Suprapubic skin (tissue), 4 donors: ENCODE measurements around the gene CDA. TPM values are rescaled to one million over a fixed set of nuclear protein-coding genes. Genes with fewer than 3 reads are reported as not detected.

Experiments
- DNase-seq, 2 donors: peaks; one replicate each; pipeline ENCODE4 v3.0.0-alpha.2; 2019; ENCODE audit warnings: low spot score in 2 of 2
- H3K27ac ChIP-seq: fragments of 200-600 bp; sonication (generic); one replicate; pipeline ENCODE4 v1.5.1; 2019
- H3K27me3 ChIP-seq: fragments of 200-600 bp; sonication (generic); one replicate; pipeline ENCODE4 v1.5.1; 2019
- H3K36me3 ChIP-seq: fragments of 200-600 bp; sonication (generic); one replicate; pipeline ENCODE4 v1.5.1; 2019
- H3K4me1 ChIP-seq: fragments of 200-600 bp; sonication (generic); one replicate; pipeline ENCODE4 v1.5.1; 2019
- H3K4me3 ChIP-seq: fragments of 200-600 bp; sonication (generic); one replicate; pipeline ENCODE4 v1.5.1; 2019; ENCODE audit warnings: mild to moderate bottlenecking
- H3K9me3 ChIP-seq: fragments of 200-600 bp; sonication (generic); one replicate; pipeline ENCODE4 v1.5.1; 2019
- CTCF ChIP-seq, 2 donors: fragments of 200-600 bp in 1 of 2; fragments of 450-650 bp in 1 of 2; sonication (generic) in 1 of 2; IDR thresholded peaks; one replicate each; pipeline ENCODE4 v1.5.1; 2016 to 2019; ENCODE audit warnings: antibody characterized with exemption in 2 of 2, mild to moderate bottlenecking in 1 of 2, moderate library complexity in 1 of 2
- EP300 ChIP-seq: sonication (generic); formaldehyde crosslinking; IDR thresholded peaks from one replicate; pipeline ENCODE4 v1.6.1; 2017; ENCODE audit warnings: antibody characterized with exemption
- POLR2A ChIP-seq, 2 donors: fragments of 450-650 bp; IDR thresholded peaks; one replicate each; pipeline ENCODE4 v1.6.1; 2017; ENCODE audit warnings: antibody characterized with exemption in 2 of 2, mild to moderate bottlenecking in 2 of 2, moderate library complexity in 2 of 2
- POLR2AphosphoS5 ChIP-seq, 3 donors: sonication (generic); formaldehyde crosslinking; IDR thresholded peaks; one replicate each; pipeline ENCODE4 v1.6.1; 2017; ENCODE audit warnings: antibody characterized with exemption in 3 of 3
- WGBS: methylation state at CpG from one replicate; pipeline ENCODE4 v1.1.5; 2018; 5-methylcytosine and 5-hydroxymethylcytosine counted together
- total RNA-seq, 4 donors: library from RNA; depleted of rRNA; stranded (reverse); fragments of >200 nt; gene quantifications; one replicate each; pipeline ENCODE4 v1.1.0, GENCODE V29; 2016

The CDA gene
- total RNA-seq, 4 donors from 2014 or later = 13.1 to 24.2 (median 15.7) TPM

DNA sequence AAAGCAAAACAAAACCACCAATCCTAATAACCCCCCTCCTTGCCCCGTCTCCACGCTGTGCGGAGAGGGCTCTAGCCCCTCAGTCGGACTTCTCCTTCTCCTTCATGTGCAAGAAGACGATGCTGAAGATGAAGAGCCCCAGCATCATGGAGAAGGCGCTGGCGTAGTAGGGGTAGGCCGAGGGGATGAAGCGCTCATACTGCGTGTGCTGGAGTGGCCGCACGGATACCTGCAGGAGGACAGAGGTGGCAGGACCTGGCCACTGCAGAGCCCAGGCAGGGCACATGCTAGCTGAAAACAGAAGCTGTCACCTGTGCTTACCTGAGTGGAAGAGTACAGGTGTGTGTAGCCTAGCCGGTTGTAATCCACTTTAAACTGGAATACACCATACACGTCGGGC, 63.4 kb downstream of the CDA start:
- TF ChIP-seq POLR2AphosphoS5 (IDR thresholded peaks at IDR 0.05) (no peak), EP300 (no peak), POLR2A (IDR thresholded peaks at IDR 0.05) (no peak), CTCF (IDR thresholded peaks at IDR 0.05) (no peak)
- H3K27me3 ChIP-seq = no peaks in the 10 kb centered on the region
- no peak overlapping the region for H3K4me3 ChIP-seq
- no peaks in the 10 kb centered on the region for H3K4me1 ChIP-seq
- H3K9me3 ChIP-seq = no peaks in the 10 kb centered on the region
- peaks cover 97% of the 10 kb centered on the region for H3K36me3 ChIP-seq
- no peak overlapping the region for H3K27ac ChIP-seq
- DNase-seq = no peak
- WGBS = 97% methylated on average over 15 of the region's 15 CpGs

- WGBS = 75% methylated on average over 20 of the region's 20 CpGs
- H3K4me3 ChIP-seq = no peak overlapping the region
- TF ChIP-seq CTCF (IDR thresholded peaks at IDR 0.05) = no peak
- no peak for TF ChIP-seq POLR2A (IDR thresholded peaks at IDR 0.05)
- TF ChIP-seq EP300 = no peak
- no peak for TF ChIP-seq POLR2AphosphoS5 (IDR thresholded peaks at IDR 0.05)
- no peak overlapping the region for H3K27ac ChIP-seq
- no peaks in the 10 kb centered on the region for H3K9me3 ChIP-seq
- H3K4me1 ChIP-seq = peaks cover 3% of the 10 kb centered on the region
- DNase-seq = no peak
- peaks cover 90% of the 10 kb centered on the region for H3K36me3 ChIP-seq
- no peaks in the 10 kb centered on the region for H3K27me3 ChIP-seq
These were observed 65.3 kb downstream of the CDA start for GRCh38 chr1:20654104-20654690.

DNA sequence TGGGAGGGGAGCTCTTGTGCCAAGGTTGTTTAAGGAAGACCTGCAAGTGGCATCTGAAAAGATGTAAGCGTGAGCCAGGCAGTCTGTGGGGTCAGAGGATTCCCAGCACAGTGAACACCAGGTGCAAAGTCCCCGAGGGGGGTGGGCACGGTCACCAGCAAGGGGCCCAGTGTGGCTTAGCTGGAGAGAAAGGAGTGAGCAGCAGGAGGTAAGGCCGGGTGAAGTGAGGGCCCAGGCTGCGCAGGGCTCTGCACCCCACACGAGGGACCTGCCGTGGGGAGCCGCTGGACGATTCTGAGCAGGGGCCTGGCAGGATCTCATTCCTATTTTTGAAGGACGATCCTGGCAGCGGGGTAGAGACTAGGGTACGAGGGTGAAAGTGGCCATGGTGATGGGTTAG, 68.1 kb downstream of the CDA start:
- H3K36me3 ChIP-seq = peaks cover 62% of the 10 kb centered on the region
- no peaks in the 10 kb centered on the region for H3K27me3 ChIP-seq
- TF ChIP-seq POLR2A (IDR thresholded peaks at IDR 0.05) (no peak), POLR2AphosphoS5 (IDR thresholded peaks at IDR 0.05) (no peak), EP300 (no peak), CTCF (IDR thresholded peaks at IDR 0.05) (no peak)
- H3K9me3 ChIP-seq = no peaks in the 10 kb centered on the region
- H3K27ac ChIP-seq = no peak overlapping the region
- no peak for DNase-seq
- H3K4me1 ChIP-seq = peaks cover 22% of the 10 kb centered on the region
- H3K4me3 ChIP-seq = no peak overlapping the region
- 87% methylated on average over 12 of the region's 12 CpGs for WGBS

- peaks cover 49% of the 10 kb centered on the region for H3K36me3 ChIP-seq
- TF ChIP-seq CTCF (IDR thresholded peaks at IDR 0.05) (no peak), EP300 (no peak), POLR2AphosphoS5 (IDR thresholded peaks at IDR 0.05) (no peak), POLR2A (IDR thresholded peaks at IDR 0.05) (no peak)
- H3K27me3 ChIP-seq = no peaks in the 10 kb centered on the region
- DNase-seq = no peak
- peaks cover 26% of the 10 kb centered on the region for H3K4me1 ChIP-seq
- 82% methylated on average over 16 of the region's 16 CpGs for WGBS
- no peak overlapping the region for H3K27ac ChIP-seq
- H3K4me3 ChIP-seq = no peak overlapping the region
- no peaks in the 10 kb centered on the region for H3K9me3 ChIP-seq
These were observed 69.4 kb downstream of the CDA start for GRCh38 chr1:20658166-20658915.

DNA sequence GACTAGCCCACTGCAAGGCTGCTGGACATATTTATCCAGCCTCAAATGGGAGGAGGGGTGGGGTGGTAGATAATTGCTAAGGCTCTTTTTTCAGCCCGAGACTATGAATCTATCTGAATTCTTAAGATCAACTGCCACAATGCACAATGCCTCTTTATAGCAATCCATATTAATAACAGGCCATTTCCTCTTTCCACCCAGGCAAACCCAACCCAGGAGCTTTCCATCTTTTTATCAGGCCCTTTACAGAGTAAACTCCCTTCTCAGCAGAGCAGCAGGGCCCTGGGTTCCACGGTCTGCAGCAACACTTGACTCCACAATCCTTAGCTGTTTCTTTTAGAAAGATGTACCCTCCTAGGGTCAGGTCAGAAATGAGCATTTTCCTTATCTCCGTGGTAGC, 71.5 kb downstream of the CDA start:
- H3K36me3 ChIP-seq = peaks cover 30% of the 10 kb centered on the region
- no peak for TF ChIP-seq EP300
- no peak for TF ChIP-seq POLR2A (IDR thresholded peaks at IDR 0.05)
- no peak for TF ChIP-seq POLR2AphosphoS5 (IDR thresholded peaks at IDR 0.05)
- TF ChIP-seq CTCF (IDR thresholded peaks at IDR 0.05) = no peak
- no peak for DNase-seq
- H3K4me3 ChIP-seq = peak overlapping the region; percentile 92
- H3K4me1 ChIP-seq = peaks cover 26% of the 10 kb centered on the region
- 19% methylated on average over 3 of the region's 3 CpGs for WGBS
- no peaks in the 10 kb centered on the region for H3K27me3 ChIP-seq
- no peaks in the 10 kb centered on the region for H3K9me3 ChIP-seq
- H3K27ac ChIP-seq = no peak overlapping the region
